Muscle layer of duodenum (tissue), 2 donors: ENCODE measurements around the gene HRC.

Experiments
- H3K27ac ChIP-seq: one replicate; pipeline ENCODE4 v1.7.0; 2013; ENCODE audit warnings: mild to moderate bottlenecking, low read length
- H3K27me3 ChIP-seq: one replicate; pipeline ENCODE4 v1.7.0; 2013; ENCODE audit warnings: low read depth, mild to moderate bottlenecking, control low read depth, low read length
- H3K36me3 ChIP-seq, 2 donors: one replicate each; pipeline ENCODE4 v1.7.0; 2013; ENCODE audit warnings: low read length in 2 of 2, control low read depth in 1 of 2, mild to moderate bottlenecking in 1 of 2; ENCODE audit not compliant: insufficient read depth in 2 of 2, control insufficient read depth in 1 of 2
- H3K4me1 ChIP-seq, 2 donors: one replicate each; pipeline ENCODE4 v1.7.0; 2013; ENCODE audit warnings: low read length in 2 of 2, mild to moderate bottlenecking in 2 of 2, control low read depth in 1 of 2, moderate library complexity in 1 of 2; ENCODE audit not compliant: insufficient read depth in 2 of 2, control insufficient read depth in 1 of 2
- H3K4me3 ChIP-seq, 2 donors: one replicate each; pipeline ENCODE4 v1.7.0; 2013; ENCODE audit warnings: low read length in 2 of 2, low read depth in 1 of 2, mild to moderate bottlenecking in 1 of 2
- H3K9me3 ChIP-seq, 2 donors: one replicate each; pipeline ENCODE4 v1.7.0; 2013; ENCODE audit warnings: low read length in 2 of 2, control low read depth in 1 of 2, mild to moderate bottlenecking in 1 of 2; ENCODE audit not compliant: control insufficient read depth in 1 of 2
- donor health status: healthy.

Gene HRC

GRCh38 chr19:49119411-49120324 lies 35.5 kb downstream of the HRC start, which contains the start of gene PPFIA3:
Gene PPFIA3 (plus strand): TSS chr19:49119544. CDS start chr19:49127874, 8,330 bp downstream.
- no peaks in the 10 kb centered on the region for H3K27me3 ChIP-seq
- H3K4me1 ChIP-seq = peaks cover 5 to 29% of the 10 kb centered on the region in 2 donors
- H3K27ac ChIP-seq = peak within 1 kb of the TSS; percentile 90
- H3K9me3 ChIP-seq = no peaks in the 10 kb centered on the region
- no peaks in the 10 kb centered on the region for H3K36me3 ChIP-seq
- H3K4me3 ChIP-seq = peak within 1 kb of the TSS; percentile 54 to 55

GRCh38 chr19:49118565-49119410 lies 36.4 kb downstream of the HRC start, which contains the start of gene C19orf73:
Gene C19orf73 (minus strand): TSS chr19:49119143. CDS start chr19:49119022, 121 bp downstream.
- Histone ChIP-seq H3K4me1 (peaks cover 7 to 32% of the 10 kb centered on the region in 2 donors), H3K9me3 (no peaks in the 10 kb centered on the region), H3K4me3 (peak within 1 kb of the TSS; percentile 54 to 55), H3K27me3 (no peaks in the 10 kb centered on the region), H3K36me3 (no peaks in the 10 kb centered on the region), H3K27ac (peak within 1 kb of the TSS; percentile 90)

DNA sequence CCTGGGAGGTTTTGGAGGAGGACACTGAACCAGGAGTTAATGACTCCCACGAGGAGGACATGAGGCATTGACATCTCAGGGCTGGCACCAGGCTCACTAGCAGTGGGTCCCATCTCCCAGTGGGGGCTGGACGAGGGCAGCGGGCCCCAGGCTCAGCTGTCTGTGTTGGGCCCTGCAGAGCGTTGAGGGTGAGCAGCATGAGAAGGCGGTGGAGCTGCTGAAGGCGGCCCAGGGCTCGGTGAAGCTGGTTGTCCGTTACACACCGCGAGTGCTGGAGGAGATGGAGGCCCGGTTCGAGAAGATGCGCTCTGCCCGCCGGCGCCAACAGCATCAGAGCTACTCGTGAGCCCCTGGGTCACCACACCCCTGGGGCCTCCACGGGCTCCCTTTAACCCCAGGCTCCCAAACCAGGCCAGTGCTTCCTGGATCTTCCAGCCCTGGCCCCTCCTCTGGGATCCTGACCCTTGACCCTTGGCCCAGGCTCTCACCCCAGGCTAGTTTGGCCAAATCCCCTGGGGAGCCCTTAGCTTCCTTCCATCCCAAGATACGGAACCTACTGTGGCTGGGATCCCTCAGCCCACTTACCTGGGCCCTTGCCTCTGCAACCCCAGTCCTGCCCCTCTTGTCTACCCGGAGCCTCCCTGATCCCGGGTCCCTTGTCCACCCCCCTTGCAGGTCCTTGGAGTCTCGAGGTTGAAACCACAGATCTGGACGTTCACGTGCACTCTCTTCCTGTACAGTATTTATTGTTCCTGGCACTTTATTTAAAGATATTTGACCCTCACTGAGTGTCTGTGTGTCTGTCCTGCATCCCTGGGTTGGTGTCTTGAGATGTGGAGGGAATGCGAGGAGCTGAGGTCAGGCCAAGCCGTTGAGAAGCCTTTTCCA lies 37.3 kb downstream of the HRC start:
- Histone ChIP-seq H3K4me3 (peak overlapping the region; percentile 54 to 55), H3K4me1 (peaks cover 9 to 35% of the 10 kb centered on the region in 2 donors), H3K9me3 (no peaks in the 10 kb centered on the region), H3K27me3 (no peaks in the 10 kb centered on the region), H3K27ac (peak overlapping the region; percentile 90), H3K36me3 (no peaks in the 10 kb centered on the region)

DNA sequence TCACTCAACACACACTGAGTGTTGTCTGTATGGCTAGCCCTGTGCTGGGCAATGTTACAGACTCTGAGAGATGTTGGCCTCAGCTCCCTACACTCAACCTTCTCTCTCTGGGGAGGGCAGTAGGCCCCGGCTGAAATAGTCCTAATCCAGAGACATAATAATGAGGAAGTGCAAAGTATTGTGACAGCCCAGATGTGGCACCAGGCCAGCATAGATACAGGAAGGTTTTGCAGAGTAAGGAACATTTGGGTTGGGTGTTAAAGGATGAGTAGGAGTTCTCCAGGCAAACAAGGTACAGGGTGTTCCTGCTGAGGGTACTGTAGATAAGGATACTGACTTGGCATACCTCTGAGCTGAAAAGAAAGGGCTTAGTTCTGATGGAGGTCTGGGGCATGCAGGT lies 38.7 kb downstream of the HRC start:
- Histone ChIP-seq H3K4me3 (no peak overlapping the region), H3K27me3 (no peaks in the 10 kb centered on the region), H3K4me1 (peaks cover 9 to 35% of the 10 kb centered on the region in 2 donors), H3K36me3 (no peaks in the 10 kb centered on the region), H3K9me3 (no peaks in the 10 kb centered on the region), H3K27ac (no peak overlapping the region)

- Histone ChIP-seq H3K36me3 (no peaks in the 10 kb centered on the region), H3K9me3 (no peaks in the 10 kb centered on the region), H3K27ac (no peak overlapping the region), H3K27me3 (no peaks in the 10 kb centered on the region), H3K4me3 (peak overlapping the region; percentile 46 to 88), H3K4me1 (peaks cover 9 to 38% of the 10 kb centered on the region in 2 donors)
Observed at GRCh38 chr19:49114630-49115363, 40.4 kb downstream of the HRC start.

DNA sequence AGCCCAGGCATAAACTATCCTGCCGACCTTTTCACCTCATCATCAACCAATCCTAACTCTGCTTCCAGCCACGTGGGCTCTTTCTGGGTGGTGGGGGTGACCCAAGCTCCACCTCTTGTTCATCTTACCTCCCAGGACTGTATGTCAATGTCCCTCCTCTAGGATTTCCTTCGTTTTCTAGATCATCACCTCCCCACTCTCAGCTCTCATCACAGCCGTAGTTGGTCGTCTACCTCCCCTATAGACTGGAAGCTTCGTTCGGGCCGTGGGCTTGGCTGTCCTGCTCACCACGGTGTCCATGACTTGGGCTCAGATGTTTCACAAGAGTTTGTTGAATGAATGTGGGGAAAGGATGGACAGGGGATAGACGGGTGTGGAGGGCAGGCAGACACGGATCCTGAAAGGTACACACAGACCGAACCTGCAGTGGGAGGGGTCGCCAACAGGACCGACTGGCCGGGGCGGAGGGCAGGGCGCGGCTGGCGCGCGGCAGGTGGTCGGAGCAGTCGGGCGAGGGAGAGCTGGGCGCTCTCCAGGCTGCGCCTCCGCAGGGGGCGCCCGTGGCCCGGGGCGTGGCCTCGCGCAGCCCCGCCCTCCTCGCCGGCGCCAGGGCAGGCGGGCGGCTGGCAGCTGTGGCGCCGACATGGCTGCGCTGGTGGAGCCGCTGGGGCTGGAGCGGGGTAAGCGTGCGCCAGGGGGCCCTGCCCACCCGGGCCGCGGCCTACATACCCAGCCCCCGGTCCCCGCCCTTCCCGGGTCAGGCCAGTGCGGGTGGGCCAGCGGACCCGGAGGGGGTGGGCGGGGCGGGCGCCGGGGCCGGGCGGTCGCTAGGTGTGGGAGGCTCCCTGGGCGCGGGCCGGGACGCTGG lies 41.2 kb downstream of the HRC start, which contains the start of gene LIN7B:
Gene LIN7B (plus strand): TSS at position 609 of the 868 bp plus-strand sequence. CDS start 35 bp downstream, at position 644.
- Histone ChIP-seq H3K9me3 (no peaks in the 10 kb centered on the region), H3K4me3 (peak within 1 kb of the TSS; percentile 49 to 88), H3K27me3 (no peaks in the 10 kb centered on the region), H3K4me1 (peaks cover 9 to 33% of the 10 kb centered on the region in 2 donors), H3K27ac (no peak within 1 kb of the TSS), H3K36me3 (peaks cover 3 to 7% of the 10 kb centered on the region in 2 donors)

DNA sequence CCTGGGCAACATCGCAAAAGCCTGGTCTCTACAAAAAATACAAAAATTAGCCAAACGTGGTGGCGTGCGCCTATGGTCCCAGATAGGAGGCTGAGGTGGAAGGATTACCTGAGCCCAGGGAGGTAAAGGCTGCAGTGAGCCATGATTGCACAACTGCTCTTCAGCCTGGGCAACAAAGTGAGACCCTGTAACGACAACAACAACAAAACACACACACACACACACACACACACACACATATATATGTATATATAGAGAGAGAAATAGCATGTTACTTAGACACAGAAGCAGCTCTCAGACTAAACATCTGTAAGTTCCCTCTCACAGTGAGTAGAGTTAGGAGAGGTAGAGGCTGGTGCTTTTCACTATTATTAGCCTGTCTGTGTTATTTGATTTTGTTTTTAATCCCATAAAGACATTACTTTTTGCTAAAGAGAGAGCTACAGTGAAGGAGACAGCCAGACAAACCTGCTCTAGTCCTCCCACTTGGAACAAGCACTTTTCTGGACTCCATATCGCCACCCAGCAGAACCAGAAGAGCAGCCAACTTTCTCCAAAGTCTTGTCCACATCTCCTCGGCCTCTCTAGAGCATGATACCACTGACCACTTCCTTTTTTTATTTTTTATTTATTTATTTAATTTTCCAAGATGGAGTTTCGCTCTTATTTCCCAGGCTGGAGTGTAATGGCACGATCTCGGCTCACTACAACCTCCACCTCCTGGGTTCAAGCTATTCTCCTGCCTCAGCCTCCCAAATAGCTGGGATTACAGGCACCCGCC lies 43.8 kb downstream of the HRC start:
- Histone ChIP-seq H3K9me3 (no peaks in the 10 kb centered on the region), H3K27ac (no peak overlapping the region), H3K27me3 (no peaks in the 10 kb centered on the region), H3K4me3 (no peak overlapping the region), H3K4me1 (peaks cover 4 to 22% of the 10 kb centered on the region in 2 donors), H3K36me3 (peaks cover 14 to 30% of the 10 kb centered on the region in 2 donors)

- Histone ChIP-seq H3K4me3 (no peak overlapping the region), H3K4me1 (peaks cover 4 to 22% of the 10 kb centered on the region in 2 donors), H3K9me3 (no peaks in the 10 kb centered on the region), H3K27me3 (no peaks in the 10 kb centered on the region), H3K36me3 (peaks cover 22 to 35% of the 10 kb centered on the region in 2 donors), H3K27ac (peak overlapping the region; percentile 8)
Observed at GRCh38 chr19:49110567-49110966, 44.6 kb downstream of the HRC start.
